MM.1S (cell line): ENCODE data around the gene KRT78.

Experiments
- DNase-seq: peaks from one replicate; pipeline ENCODE4 v3.0.0-alpha.2; 2015
- H2AFZ ChIP-seq: fragments of 300-600 bp; sonication (generic); 2 replicates; pipeline ENCODE4 v1.6.0; 2016; ENCODE audit warnings: antibody characterized with exemption, low read length
- H3F3A ChIP-seq: fragments of 300-600 bp; sonication (generic); 2 replicates; pipeline ENCODE4 v1.6.1; 2016; ENCODE audit warnings: mild to moderate bottlenecking, antibody characterized with exemption, low read length, moderate library complexity, mixed read lengths; ENCODE audit not compliant: insufficient read depth
- H3K27ac ChIP-seq: fragments of 300-600 bp; sonication (generic); 2 replicates; pipeline ENCODE4 v1.5.1; 2016; ENCODE audit warnings: mild to moderate bottlenecking, low read length
- H3K27me3 ChIP-seq: fragments of 300-600 bp; sonication (generic); replicated peaks from 2 replicates; pipeline ENCODE4 v1.6.0; 2016; ENCODE audit warnings: low read length; ENCODE audit not compliant: insufficient read depth
- H3K36me3 ChIP-seq: fragments of 300-600 bp; sonication (generic); replicated peaks from 2 replicates; pipeline ENCODE4 v1.6.1; 2016; ENCODE audit warnings: mild to moderate bottlenecking, low read length, mixed read lengths; ENCODE audit not compliant: insufficient read depth
- H3K4me1 ChIP-seq: fragments of 300-600 bp; sonication (generic); 2 replicates; pipeline ENCODE4 v1.6.1; 2016; ENCODE audit warnings: low read length, mixed read lengths
- H3K4me2 ChIP-seq: fragments of 300-600 bp; sonication (generic); 2 replicates; pipeline ENCODE4 v1.6.0; 2016; ENCODE audit warnings: low read depth, low read length
- H3K4me3 ChIP-seq: fragments of 300-600 bp; sonication (generic); 2 replicates; pipeline ENCODE4 v1.5.1; 2016; ENCODE audit warnings: low read length, mixed read lengths
- H3K79me2 ChIP-seq: fragments of 300-600 bp; sonication (generic); 2 replicates; pipeline ENCODE4 v1.6.1; 2016; ENCODE audit warnings: mixed run types, low read length, mixed read lengths
- H3K9ac ChIP-seq: fragments of 300-600 bp; sonication (generic); 2 replicates; pipeline ENCODE4 v1.6.1; 2016; ENCODE audit warnings: low read length, mixed read lengths
- H3K9me2 ChIP-seq: fragments of 300-600 bp; sonication (generic); replicated peaks from 2 replicates; pipeline ENCODE4 v1.6.1; 2016; ENCODE audit warnings: mild to moderate bottlenecking, low read length, mixed read lengths; ENCODE audit not compliant: insufficient read depth
- H3K9me3 ChIP-seq: fragments of 300-600 bp; sonication (generic); replicated peaks from 2 replicates; pipeline ENCODE4 v1.6.1; 2016; ENCODE audit warnings: mild to moderate bottlenecking, low read length, mixed read lengths; ENCODE audit not compliant: insufficient read depth
- H4K20me1 ChIP-seq: fragments of 300-600 bp; sonication (generic); 2 replicates; pipeline ENCODE4 v1.6.1; 2016; ENCODE audit warnings: mild to moderate bottlenecking, low read length, moderate library complexity, mixed read lengths; ENCODE audit not compliant: insufficient read depth
- EZH2 ChIP-seq: fragments of 300-600 bp; sonication (generic); optimal IDR thresholded peaks from 2 replicates; pipeline ENCODE3; 2017; ENCODE audit warnings: low read depth, mild to moderate bottlenecking, antibody characterized with exemption, low read length, mixed read lengths
- EZH2phosphoT487 ChIP-seq: fragments of 300-600 bp; sonication (generic); IDR thresholded peaks from 2 replicates; pipeline ENCODE4 v1.6.1; 2018; ENCODE audit warnings: antibody characterized with exemption, low read length
- TF ChIP-seq, protein P1 (sequence below): fragments of 300-600 bp; sonication (generic); IDR thresholded peaks from 2 replicates; pipeline ENCODE4 v1.5.1; 2016; ENCODE audit warnings: antibody characterized with exemption, low read length, mixed read lengths

KRT78 gene

DNA sequence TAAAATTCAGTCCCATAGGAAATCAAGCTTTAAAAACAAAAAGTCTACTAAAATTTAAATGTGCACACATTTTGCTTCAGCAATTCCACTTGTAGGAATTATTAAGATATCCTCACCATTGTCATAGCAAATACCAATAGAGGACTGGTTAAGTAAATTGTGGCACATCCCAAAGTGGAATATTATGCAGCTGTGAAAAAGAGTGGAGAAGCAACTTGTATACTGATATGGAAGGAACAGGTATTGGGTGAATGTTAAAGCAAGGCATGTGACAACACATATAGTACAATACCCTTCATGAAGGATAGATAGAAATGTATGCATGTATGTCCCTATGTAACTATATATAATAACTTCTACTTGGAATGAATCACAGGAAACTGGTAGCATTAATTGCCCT is 44.2 kb upstream of the KRT78 start:
- H3K9ac ChIP-seq, result no peak overlapping the region
- no peak overlapping the region for H3K27ac ChIP-seq
- peaks cover 21% of the 10 kb centered on the region for H3K27me3 ChIP-seq
- H3F3A ChIP-seq, result no peaks in the 10 kb centered on the region
- TF ChIP-seq EZH2 (no peak), EZH2phosphoT487 (no peak)
- TF ChIP-seq, protein P1, sequence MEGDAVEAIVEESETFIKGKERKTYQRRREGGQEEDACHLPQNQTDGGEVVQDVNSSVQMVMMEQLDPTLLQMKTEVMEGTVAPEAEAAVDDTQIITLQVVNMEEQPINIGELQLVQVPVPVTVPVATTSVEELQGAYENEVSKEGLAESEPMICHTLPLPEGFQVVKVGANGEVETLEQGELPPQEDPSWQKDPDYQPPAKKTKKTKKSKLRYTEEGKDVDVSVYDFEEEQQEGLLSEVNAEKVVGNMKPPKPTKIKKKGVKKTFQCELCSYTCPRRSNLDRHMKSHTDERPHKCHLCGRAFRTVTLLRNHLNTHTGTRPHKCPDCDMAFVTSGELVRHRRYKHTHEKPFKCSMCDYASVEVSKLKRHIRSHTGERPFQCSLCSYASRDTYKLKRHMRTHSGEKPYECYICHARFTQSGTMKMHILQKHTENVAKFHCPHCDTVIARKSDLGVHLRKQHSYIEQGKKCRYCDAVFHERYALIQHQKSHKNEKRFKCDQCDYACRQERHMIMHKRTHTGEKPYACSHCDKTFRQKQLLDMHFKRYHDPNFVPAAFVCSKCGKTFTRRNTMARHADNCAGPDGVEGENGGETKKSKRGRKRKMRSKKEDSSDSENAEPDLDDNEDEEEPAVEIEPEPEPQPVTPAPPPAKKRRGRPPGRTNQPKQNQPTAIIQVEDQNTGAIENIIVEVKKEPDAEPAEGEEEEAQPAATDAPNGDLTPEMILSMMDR, result no peak
- no peak overlapping the region for H2AFZ ChIP-seq
- H3K79me2 ChIP-seq, result no peaks in the 10 kb centered on the region
- H3K4me2 ChIP-seq, result no peak overlapping the region
- no peaks in the 10 kb centered on the region for H3K9me2 ChIP-seq
- H3K36me3 ChIP-seq, result no peaks in the 10 kb centered on the region
- no peaks in the 10 kb centered on the region for H3K9me3 ChIP-seq
- no peaks in the 10 kb centered on the region for H3K4me1 ChIP-seq
- no peak for DNase-seq
- no peak overlapping the region for H3K4me3 ChIP-seq
- no peaks in the 10 kb centered on the region for H4K20me1 ChIP-seq

DNA sequence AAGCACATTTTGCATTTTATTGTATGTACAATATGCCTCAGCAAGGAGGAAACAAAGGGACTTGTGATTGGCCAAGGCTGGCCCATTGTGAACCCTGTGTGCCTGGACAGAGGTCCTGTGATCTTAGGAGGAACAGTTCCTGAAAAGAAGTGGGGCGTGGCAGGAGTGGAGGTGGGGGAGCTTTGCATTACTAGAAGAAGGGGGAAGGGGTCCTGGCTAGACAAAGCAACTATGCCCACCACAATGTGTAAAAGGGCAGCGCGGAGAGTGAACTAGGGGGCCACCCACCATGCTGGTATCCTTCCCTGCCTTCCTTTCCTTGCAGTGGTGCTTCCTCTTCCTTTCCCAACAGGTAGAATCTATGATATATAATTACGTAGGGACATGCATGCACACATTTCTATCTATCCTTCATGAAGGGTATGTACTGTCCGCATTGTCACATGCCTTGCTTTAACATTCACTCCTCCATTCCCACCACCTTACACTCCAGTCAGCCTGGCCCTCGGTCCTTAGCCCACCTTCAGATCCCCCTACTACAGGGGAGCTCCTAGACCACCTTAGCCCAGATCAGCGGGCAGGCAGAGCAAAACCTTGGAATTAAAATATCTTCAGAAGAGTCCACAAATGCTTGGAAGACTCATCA is 43.5 kb upstream of the KRT78 start:
- H3K9me2 ChIP-seq, result no peaks in the 10 kb centered on the region
- no peak overlapping the region for H3K4me3 ChIP-seq
- peaks cover 21% of the 10 kb centered on the region for H3K27me3 ChIP-seq
- H3F3A ChIP-seq, result no peaks in the 10 kb centered on the region
- no peak overlapping the region for H3K9ac ChIP-seq
- no peaks in the 10 kb centered on the region for H3K79me2 ChIP-seq
- H3K9me3 ChIP-seq, result no peaks in the 10 kb centered on the region
- no peaks in the 10 kb centered on the region for H4K20me1 ChIP-seq
- no peak overlapping the region for H3K4me2 ChIP-seq
- no peak overlapping the region for H2AFZ ChIP-seq
- TF ChIP-seq, protein P1, result no peak
- TF ChIP-seq EZH2phosphoT487, result no peak
- TF ChIP-seq EZH2, result no peak
- no peaks in the 10 kb centered on the region for H3K36me3 ChIP-seq
- H3K27ac ChIP-seq, result no peak overlapping the region
- H3K4me1 ChIP-seq, result no peaks in the 10 kb centered on the region
- no peak for DNase-seq

DNA sequence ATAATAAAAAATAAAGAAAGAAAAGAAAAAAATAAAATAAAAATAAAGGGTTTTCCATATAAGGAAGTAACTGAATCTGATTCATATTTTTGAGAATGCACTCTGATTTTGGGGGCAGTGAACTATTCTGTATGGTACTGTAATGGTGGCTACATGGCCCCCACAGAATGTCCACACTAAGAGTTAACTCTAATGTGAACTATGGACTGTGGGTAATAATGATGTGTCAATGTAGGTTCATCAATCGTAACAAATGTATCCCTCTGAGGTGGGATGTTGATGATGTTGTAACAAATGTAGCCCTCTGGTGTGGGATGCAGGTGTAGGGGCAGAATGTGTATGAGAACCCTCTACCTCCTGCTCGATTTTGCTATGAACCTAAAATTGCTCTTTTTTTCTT is 42.2 kb upstream of the KRT78 start:
- H4K20me1 ChIP-seq, result no peaks in the 10 kb centered on the region
- no peak overlapping the region for H3K4me3 ChIP-seq
- no peak overlapping the region for H3K9ac ChIP-seq
- H3F3A ChIP-seq, result no peaks in the 10 kb centered on the region
- H2AFZ ChIP-seq, result no peak overlapping the region
- no peaks in the 10 kb centered on the region for H3K9me3 ChIP-seq
- H3K9me2 ChIP-seq, result no peaks in the 10 kb centered on the region
- H3K36me3 ChIP-seq, result no peaks in the 10 kb centered on the region
- TF ChIP-seq, protein P1, result no peak
- TF ChIP-seq EZH2phosphoT487 (no peak), EZH2 (no peak)
- H3K27me3 ChIP-seq, result peaks cover 15% of the 10 kb centered on the region
- no peak overlapping the region for H3K4me2 ChIP-seq
- no peaks in the 10 kb centered on the region for H3K4me1 ChIP-seq
- H3K27ac ChIP-seq, result no peak overlapping the region
- no peak for DNase-seq
- no peaks in the 10 kb centered on the region for H3K79me2 ChIP-seq
